IPS-NIHi7 (cell line): Measurements from ENCODE around the gene TMEM11.
"Not testable (repeated sequence)": the region's sequence is repeated elsewhere in the genome, so short reads cannot be mapped to it uniquely, and the experiment has no call there.

Experiments used
- DNase-seq: peaks from one replicate; pipeline ENCODE4 v3.0.0; 2012; ENCODE audit warnings: mixed read lengths; ENCODE audit errors: extremely low spot score

Gene TMEM11

GRCh38 chr17:21212826-21213637 lies 929 bp downstream of the TMEM11 start:
- DNase-seq = no peak

- no peak for DNase-seq
Measured at GRCh38 chr17:21211825-21212479, 2.0 kb downstream of the TMEM11 start.

GRCh38 chr17:21210411-21211076 lies 3.4 kb downstream of the TMEM11 start:
- no peak for DNase-seq

GRCh38 chr17:21209511-21210175 lies 4.3 kb downstream of the TMEM11 start:
- DNase-seq = no peak

GRCh38 chr17:21208352-21208751 lies 5.6 kb downstream of the TMEM11 start:
- DNase-seq = no peak

- DNase-seq = no peak
Measured at GRCh38 chr17:21204935-21205334, 9.0 kb downstream of the TMEM11 start.

- DNase-seq = no peak
Measured at GRCh38 chr17:21202512-21202911, 11.4 kb downstream of the TMEM11 start.

GRCh38 chr17:21201874-21202273 lies 12.1 kb downstream of the TMEM11 start:
- no peak for DNase-seq

- no peak for DNase-seq
Measured at GRCh38 chr17:21201298-21201595, 12.7 kb downstream of the TMEM11 start.

GRCh38 chr17:21200590-21201297 lies 13.2 kb downstream of the TMEM11 start:
- DNase-seq = no peak

GRCh38 chr17:21199856-21200255 lies 14.1 kb downstream of the TMEM11 start:
- DNase-seq = peak; percentile 49

GRCh38 chr17:21199311-21199710 lies 14.7 kb downstream of the TMEM11 start:
- peak; percentile 69 for DNase-seq

- no peak for DNase-seq
Measured at GRCh38 chr17:21198411-21198810, 15.6 kb downstream of the TMEM11 start.

- no peak for DNase-seq
Measured at GRCh38 chr17:21196126-21196525, 17.8 kb downstream of the TMEM11 start.

- no peak for DNase-seq
Measured at GRCh38 chr17:21194703-21195102, 19.3 kb downstream of the TMEM11 start.

- DNase-seq = no peak
Measured at GRCh38 chr17:21194226-21194625, 19.7 kb downstream of the TMEM11 start.

GRCh38 chr17:21193031-21193430 lies 20.9 kb downstream of the TMEM11 start:
- no peak for DNase-seq

- DNase-seq = not testable (repeated sequence)
Measured at GRCh38 chr17:21192414-21192813, 21.5 kb downstream of the TMEM11 start.

- DNase-seq = no peak
Measured at GRCh38 chr17:21191698-21192097, 22.3 kb downstream of the TMEM11 start.

- no peak for DNase-seq
Measured at GRCh38 chr17:21190078-21190477, 23.9 kb downstream of the TMEM11 start.

- no peak for DNase-seq
Measured at GRCh38 chr17:21189361-21189760, 24.6 kb downstream of the TMEM11 start.
